Uterus (tissue), 2 donors: Measurements from ENCODE around the gene TJP2.

Experiments
- CTCF ChIP-seq, 4 experiments: fragments of 200-600 bp in 2 of 4; fragments of 450-650 bp in 2 of 4; sonication (generic) in 2 of 4; IDR thresholded peaks; one replicate each; pipeline ENCODE4 v1.5.1; 2016 to 2019; ENCODE audit warnings: antibody characterized with exemption in 4 of 4, mild to moderate bottlenecking in 2 of 4, moderate library complexity in 1 of 4
- POLR2A ChIP-seq, 2 donors: fragments of 450-650 bp; IDR thresholded peaks; one replicate each; pipeline ENCODE4 v1.6.1; 2016; ENCODE audit warnings: antibody characterized with exemption in 2 of 2, mild to moderate bottlenecking in 1 of 2, moderate library complexity in 1 of 2

GRCh38 chr9:69264526-69264925, 90.4 kb downstream of the TJP2 start:
- TF ChIP-seq CTCF (IDR thresholded peaks at IDR 0.05) (no peak), POLR2A (IDR thresholded peaks at IDR 0.05) (no peak)
